Activated naive CD4-positive, alpha-beta T cell (primary cell): Measurements from ENCODE around the gene MAGOH.
"Not testable (repeated sequence)": the region's sequence is repeated elsewhere in the genome, so short reads cannot be mapped to it uniquely, and the experiment has no call there.

Experiments used
- DNase-seq, 4 experiments: peaks; one replicate each; lab custom pipeline; 2025; lab: John Stamatoyannopoulos, UW

The MAGOH gene

GRCh38 chr1:53220171-53220961 lies 18.0 kb downstream of the MAGOH start, which contains the start of gene CZIB:
TSS of gene CZIB (minus strand) at chr1:53220634. CDS start at chr1:53220575, 59 bp downstream.
- DNase-seq, result peak; percentile 78 to 89 (median 86)

- DNase-seq, result no peak
These were observed 18.6 kb downstream of the MAGOH start for GRCh38 chr1:53219711-53220110.

GRCh38 chr1:53218201-53218600 lies 20.1 kb downstream of the MAGOH start:
- DNase-seq, result no peak

DNA sequence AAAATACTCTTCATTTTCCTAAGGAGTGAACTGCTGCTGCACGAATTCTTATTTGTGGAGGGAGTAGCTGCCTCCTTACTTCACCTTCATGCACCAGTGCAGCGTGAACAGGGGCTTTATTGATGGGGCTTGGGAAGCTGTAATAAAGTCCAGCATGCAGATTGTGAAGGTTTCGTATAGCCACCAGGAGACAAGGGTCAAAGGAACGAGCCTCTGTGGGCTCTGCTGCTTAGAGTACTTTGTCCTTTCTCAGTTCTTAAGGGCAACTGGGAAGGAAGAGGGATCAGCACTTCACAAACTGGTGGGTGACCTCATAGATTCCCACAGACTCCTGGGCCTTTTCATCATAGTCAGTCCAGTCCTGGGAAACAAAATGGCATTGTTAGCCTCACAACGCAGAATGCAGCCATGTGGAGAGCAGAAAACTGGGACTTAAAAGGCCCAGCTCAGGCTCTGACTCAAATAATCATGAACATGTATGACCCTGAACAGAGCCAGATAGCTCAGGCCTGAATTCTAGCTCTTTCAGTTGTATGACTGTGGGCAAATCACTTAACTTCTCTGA lies 23.9 kb downstream of the MAGOH start:
- no peak for DNase-seq

DNA sequence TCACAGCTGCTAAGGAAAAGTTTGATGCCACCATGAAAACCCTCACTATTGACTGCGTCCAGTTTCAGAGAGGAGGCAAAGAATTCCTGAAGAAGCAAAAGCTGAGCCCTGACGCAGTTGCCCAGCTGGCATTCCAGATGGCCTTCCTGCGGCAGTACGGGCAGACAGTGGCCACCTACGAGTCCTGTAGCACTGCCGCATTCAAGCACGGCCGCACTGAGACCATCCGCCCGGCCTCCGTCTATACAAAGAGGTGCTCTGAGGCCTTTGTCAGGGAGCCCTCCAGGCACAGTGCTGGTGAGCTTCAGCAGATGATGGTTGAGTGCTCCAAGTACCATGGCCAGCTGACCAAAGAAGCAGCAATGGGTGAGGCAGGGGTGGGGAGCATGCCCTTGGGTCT lies 27.4 kb downstream of the MAGOH start:
- DNase-seq, result no peak

GRCh38 chr1:53210352-53210751 lies 28.0 kb downstream of the MAGOH start:
- DNase-seq, result no peak

GRCh38 chr1:53207726-53208125 lies 30.6 kb downstream of the MAGOH start:
- DNase-seq, result no peak

DNA sequence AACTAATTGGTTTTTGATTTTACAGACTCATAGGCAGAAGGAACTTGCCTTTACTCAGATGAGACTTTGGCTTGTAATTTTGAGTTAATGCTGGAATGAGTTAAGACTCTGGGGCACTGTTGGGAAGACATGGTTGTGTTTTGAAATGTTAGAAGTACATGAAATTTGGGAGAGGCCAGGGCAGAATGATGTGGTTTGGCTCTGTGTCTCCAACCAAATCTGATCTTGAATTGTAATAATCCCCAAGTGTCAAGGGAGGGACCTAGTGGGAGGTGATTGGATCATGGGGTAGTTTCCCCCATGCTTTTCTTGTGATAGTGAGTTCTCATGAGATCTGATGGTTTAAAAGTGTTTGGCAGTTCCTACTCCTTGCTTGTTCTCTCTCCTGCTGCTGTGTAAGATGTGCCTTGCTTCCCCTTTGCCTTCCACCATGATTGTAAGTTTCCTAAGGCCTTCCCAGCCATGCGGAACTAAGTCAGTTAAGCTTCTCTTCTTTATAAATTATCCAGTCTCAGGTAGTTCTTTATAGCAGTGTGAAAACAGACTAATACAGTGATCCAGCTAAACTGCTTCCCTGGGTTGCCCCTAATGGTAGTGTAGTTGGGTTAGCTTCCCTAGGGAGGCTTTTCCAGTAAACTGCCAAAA lies 31.5 kb downstream of the MAGOH start:
- DNase-seq, result no peak

DNA sequence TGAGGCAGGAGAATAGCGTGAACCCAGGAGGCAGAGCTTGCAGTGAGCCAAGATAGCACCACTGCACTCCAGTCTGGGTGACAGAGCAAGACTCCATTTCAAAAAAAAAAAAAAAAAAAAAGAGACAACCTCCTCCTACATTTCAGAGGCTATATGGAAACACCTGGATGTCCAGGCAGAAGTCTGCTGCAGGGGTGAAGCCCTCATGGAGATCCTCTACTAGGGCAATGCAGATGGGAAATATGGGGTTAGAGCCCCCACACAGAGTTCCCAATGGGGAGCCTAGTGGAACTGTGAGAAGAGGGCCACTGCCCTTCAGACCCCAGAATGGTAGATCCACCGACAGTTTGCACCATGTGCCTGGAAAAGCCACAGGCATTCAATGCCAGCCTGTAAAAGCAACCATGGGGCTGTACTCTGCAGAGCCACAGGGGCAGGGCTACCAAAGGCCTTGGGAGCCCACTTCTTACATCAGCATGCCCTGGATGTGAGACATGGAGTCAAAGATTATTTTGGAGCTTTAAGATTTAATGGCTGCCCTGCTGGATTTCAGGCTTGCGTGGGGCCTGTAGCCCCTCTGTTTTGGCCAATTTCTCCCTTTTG lies 32.1 kb downstream of the MAGOH start:
- not testable (repeated sequence) for DNase-seq

DNA sequence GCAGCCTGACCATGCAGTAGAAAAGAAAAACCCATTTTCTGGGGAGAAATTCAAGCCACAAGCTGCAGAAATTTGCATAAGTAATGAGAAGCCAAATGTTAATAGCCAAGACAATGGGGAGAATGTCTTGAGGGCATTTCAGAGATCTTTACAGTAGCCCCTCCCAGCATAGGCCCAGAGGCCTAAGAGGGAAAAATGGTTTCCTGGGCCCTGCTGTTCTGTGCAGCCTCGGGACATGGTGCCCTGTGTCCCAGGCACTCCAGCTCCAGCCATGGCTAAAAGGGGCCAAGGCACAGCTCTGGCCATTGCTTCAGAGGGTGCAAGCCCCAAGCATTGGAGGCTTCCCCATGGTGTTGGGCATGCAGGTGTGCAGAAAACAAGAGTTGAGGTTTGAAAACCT lies 32.8 kb downstream of the MAGOH start:
- not testable (repeated sequence) for DNase-seq

DNA sequence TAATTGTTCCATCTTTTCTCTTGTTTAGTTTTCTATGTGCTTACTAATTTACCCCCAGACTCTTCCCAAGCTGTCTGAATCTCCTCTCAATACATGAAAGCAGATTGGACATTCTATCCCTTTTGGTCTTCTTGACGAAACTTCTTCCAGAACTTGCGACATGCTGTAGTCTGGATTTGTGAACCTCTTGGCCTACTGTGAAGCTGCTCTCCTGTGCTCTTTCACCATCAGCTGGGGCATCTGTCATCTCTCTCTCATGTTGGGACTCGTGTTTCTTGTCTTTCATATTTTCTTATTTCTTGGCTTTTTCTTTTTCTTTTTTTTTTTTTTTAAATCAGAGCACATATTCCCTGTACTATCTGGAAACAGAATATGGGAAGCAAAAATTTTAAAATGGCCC lies 34.9 kb downstream of the MAGOH start:
- no peak for DNase-seq

DNA sequence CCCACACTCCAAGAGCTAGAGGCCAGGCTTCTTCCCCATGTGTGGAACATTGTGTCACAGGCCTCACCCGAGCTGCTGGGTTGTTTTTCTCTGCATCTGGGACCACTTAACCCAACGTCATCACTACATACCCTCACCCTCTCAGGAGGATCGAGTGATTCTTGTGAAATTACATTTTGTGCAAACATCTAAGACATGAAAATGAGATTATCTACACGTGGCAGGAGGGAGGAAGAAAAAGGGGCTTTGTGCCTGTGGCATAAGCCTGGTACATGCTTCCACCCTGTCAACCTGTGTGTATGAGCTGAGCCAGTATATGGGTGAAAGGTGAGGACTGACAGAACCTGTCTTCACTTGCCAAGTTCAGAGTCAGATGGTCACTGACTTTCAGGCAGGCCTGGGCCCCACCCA lies 40.1 kb downstream of the MAGOH start:
- DNase-seq, result no peak

DNA sequence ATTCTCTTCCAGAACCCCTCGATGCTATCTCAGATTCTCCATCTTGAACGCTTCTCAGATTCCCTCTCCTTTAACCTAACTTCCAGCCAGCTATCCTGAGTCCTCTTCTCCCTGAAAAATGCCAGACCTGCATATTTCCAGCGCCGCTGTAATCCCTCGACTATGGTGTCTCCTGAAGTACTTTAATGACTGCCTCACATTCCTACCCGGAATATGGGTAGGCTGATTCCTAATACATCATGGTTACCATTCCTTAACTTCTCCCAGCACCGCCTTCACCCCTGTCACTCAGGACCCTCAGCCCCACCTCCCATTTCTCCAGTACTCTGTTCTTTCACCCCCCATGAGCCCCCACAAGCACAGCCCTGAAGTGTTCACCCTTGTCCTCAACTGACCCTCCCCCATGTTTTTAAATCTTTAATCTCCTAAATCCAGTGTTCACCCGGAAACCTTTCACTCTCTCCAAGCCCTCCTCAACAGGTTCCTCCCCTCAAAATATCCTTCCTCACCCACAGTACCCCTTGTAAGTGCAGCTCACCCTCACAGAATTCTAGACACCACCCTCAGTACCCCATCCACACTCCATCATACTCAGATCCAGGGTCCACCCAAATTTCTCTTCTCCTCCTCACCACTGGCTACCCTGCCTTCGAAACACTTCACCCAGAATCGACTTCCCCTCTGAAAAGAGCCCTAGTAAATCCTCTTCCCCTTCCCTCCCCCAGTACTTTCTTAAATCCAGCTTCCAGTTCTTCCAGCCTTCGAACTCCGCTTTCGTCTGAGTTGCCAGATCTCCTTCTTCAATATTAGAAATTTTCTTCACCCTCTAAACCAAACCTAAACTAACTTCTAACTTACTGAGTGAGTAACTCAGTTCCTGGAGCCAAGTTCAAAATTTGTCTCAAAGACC lies 40.8 kb downstream of the MAGOH start:
- DNase-seq, result no peak

DNA sequence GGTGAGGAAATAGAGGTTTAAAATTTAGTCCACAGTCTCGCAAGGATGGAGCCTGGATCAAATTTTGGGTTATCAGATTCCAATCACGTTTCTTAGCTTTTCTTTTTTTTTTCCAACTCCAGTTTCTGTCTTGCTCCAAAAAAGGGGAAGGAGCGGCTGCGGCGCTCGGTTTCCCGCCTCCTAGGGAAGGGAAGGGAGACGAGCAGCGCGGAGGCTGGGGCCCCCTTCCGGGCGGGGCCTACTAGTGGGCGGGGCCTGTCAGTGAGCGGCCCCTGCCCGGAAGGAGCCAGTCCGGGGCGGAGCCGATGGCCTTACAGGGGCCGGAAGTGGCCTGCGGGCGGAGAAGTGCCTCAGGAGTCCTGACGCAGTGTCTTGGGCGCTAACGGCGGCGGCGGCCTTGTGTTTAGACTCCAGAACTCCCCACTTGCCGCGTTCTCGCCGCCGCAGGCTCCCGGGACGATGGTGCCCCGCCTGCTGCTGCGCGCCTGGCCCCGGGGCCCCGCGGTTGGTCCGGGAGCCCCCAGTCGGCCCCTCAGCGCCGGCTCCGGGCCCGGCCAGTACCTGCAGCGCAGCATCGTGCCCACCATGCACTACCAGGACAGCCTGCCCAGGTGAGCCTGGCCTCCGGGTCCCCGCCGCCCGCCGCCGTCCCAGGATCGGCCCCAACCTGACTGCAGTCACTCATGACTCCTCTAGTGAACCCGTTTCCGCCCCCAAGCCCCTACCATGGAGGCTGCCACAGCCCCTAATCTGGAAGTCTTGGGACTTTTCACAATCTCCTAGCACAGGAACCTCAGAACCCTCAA lies 41.6 kb downstream of the MAGOH start, which contains the start of gene CPT2:
CPT2 (plus strand) TSS at position 340 of the 806 bp plus-strand sequence; CDS start at position 460, 120 bp downstream.
- peak; percentile 52 to 88 (median 72) for DNase-seq

- no peak for DNase-seq
These were observed 42.3 kb downstream of the MAGOH start for GRCh38 chr1:53196017-53196484.

- DNase-seq, result no peak
These were observed 42.9 kb downstream of the MAGOH start for GRCh38 chr1:53195246-53196016.

DNA sequence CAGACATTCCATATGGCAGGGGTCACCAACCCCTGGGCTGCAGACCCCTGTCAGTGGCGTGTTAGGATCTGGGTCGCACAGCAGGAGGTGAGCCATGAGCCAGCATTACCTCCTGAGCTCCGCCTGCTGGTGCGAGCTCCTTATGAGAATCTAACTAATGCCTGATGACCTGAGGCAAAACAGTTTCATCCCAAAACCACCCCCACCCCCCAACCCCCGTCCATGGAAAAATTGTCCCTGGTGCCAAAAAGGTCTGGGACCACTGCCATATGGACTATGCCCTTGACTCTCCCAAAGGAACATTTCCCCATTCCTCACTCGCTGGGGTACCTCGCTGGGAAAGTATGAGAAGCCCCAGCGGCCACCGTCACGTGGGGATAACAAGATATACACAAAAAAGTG lies 48.1 kb downstream of the MAGOH start:
- DNase-seq, result no peak

DNA sequence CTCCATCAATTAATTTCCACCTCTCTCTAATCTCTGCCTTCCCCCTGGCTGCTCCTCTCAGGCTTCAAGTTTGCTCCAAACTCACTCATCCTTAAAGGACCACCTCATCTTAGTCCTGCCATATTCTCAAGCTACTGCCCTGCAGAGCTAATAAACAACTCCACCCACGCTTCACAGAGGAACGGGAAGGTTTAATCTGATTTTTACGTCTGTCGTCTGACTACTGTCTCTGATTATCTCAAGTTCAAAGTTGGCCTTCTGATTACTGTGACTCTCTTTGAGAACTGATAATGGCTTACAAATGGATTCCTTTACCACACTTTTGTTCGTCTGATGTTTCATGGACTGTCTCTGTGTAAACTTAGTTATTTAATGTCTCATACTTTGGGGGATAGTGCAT lies 49.3 kb downstream of the MAGOH start:
- DNase-seq, result no peak

DNA sequence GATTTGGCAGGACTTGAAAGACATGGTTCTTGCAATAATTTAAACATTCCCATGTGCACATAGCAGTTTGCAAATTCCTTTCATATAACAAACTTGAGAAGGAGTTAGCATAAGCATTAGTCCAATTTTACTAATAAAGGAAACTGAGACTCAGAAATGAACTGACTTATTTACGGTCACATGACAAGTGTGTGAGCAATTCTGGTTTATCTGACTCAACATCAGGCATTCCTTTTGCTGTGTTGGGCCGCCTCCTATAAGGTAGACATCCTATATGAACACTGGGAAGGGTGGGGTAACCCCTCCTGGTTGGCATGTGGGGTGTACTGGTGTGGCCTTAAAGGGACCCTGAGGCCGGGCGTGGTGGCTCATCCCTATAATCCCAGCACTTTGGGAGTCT lies 50.2 kb downstream of the MAGOH start:
- DNase-seq, result no peak

DNA sequence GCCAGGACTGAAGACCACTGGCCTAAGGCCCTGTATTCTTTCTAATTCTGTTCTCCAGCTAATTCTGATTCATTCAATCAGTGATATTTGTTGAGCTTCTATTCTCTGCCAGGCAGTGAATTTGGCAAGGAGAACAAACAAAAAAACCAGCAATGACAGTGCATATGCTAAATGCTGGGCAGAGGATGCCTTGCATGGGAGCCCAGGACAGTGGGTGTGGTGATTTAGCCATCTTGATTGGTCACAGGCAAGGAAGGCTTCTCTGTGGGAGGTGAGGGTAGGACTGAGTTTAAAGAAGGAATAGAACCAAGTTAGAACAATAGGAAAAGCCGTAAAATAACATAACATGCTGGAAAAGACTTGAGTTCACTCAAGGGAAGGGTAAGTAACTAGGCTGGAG lies 50.9 kb downstream of the MAGOH start:
- DNase-seq, result no peak
